Natural killer cell treated with Interleukin-12 subunit alpha and Interleukin-12 subunit beta and Interleukin-15 and Interleukin-18, amount 100 ng/mL, for 72 hours (primary cell): ENCODE data around the gene KMT2A. TPM values are rescaled to one million over a fixed set of nuclear protein-coding genes. Genes with fewer than 3 reads are reported as not detected.

Experiments
- ATAC-seq, 2 donors: fragments of 150-1000 bp; cut with Tn5 transposase in 1 of 2; sonication (Bioruptor Pico), chemical (Tn5 transposase) in 1 of 2; 2 replicates each; pipeline ENCODE4 v1.10.0; 2021
- DNase-seq: peaks from one replicate; pipeline ENCODE4 v3.0.0; 2022; ENCODE audit warnings: low spot score
- H3K27ac Mint-ChIP-seq, 2 donors: 1 replicate in 1 of 2; 2 replicates in 1 of 2; pipeline ENCODE4 v1.8.0; 2022; ENCODE audit warnings: mixed read lengths in 2 of 2, mild to moderate bottlenecking in 1 of 2, moderate library complexity in 1 of 2
- H3K27me3 Mint-ChIP-seq, 2 donors: 1 replicate in 1 of 2; 2 replicates in 1 of 2; pipeline ENCODE4 v1.8.0; 2022; ENCODE audit warnings: mixed read lengths in 2 of 2
- H3K36me3 Mint-ChIP-seq: one replicate; pipeline ENCODE4 v1.8.0; 2022; ENCODE audit warnings: mixed read lengths
- H3K4me1 Mint-ChIP-seq, 2 donors: 1 replicate in 1 of 2; 2 replicates in 1 of 2; pipeline ENCODE4 v1.8.0; 2022; ENCODE audit warnings: low read depth in 2 of 2, mixed read lengths in 2 of 2, mild to moderate bottlenecking in 1 of 2
- H3K4me3 Mint-ChIP-seq: one replicate; pipeline ENCODE4 v1.8.0; 2022; ENCODE audit warnings: mixed read lengths
- H3K9me3 Mint-ChIP-seq: 2 replicates; pipeline ENCODE4 v1.8.0; 2022; ENCODE audit warnings: mixed read lengths
- total RNA-seq, 2 donors: library from RNA; stranded (reverse); gene quantifications; one replicate each; pipeline ENCODE4 v1.2.3, GENCODE V29; 2022

The KMT2A gene
- total RNA-seq, 2 donors from 2014 or later = 145 to 202 TPM

DNA sequence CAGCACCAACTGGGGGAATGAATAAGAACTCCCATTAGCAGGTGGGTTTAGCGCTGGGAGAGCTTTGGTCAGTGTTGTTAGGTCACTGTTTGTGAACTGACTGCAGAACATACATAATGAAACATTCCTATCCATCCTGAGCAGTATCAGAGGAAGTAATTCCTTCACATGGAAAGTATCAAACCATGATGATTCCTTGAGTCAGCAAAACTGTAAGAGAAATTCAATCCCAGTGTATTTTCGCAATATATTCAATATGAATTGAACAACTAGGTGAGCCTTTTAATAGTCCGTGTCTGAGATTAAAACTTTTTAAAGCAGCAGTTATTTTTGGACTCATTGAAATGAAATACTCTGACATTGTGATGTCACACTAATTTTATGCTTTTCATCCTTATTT lies 48.1 kb downstream of the KMT2A start:
- no peaks in the 10 kb centered on the region for H3K9me3 Mint-ChIP-seq
- DNase-seq (no peak), ATAC-seq (no peak)
- peak overlapping the region in 1 of 2 donors; percentile 17 for H3K27ac Mint-ChIP-seq
- no peak overlapping the region for H3K4me3 Mint-ChIP-seq
- peaks cover 0 to 13% of the 10 kb centered on the region in 2 donors for H3K4me1 Mint-ChIP-seq
- peaks cover 26% of the 10 kb centered on the region for H3K36me3 Mint-ChIP-seq
- H3K27me3 Mint-ChIP-seq = no peaks in the 10 kb centered on the region

DNA sequence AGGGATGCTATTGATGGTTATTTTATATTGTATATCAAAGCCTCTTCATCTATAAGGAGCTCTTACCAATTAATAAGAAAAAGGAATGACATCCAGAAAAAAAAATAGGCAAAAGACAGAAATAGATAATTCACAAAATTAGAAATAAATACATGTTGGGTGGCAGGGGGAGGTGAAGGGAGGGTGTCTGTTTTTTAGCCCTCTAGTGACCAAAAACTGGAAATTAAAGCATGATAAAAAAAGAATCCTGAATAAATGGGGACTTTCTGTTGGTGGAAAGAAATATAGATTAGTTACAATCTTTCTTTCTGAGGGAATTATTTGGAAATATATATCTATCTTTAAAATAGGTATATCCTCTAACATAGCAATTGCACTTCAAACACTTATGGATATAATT lies 49.0 kb downstream of the KMT2A start:
- H3K4me3 Mint-ChIP-seq = no peak overlapping the region
- ATAC-seq (no peak), DNase-seq (no peak)
- peaks cover 28% of the 10 kb centered on the region for H3K36me3 Mint-ChIP-seq
- H3K27ac Mint-ChIP-seq = peak overlapping the region in 1 of 2 donors; percentile 17
- peaks cover 0 to 13% of the 10 kb centered on the region in 2 donors for H3K4me1 Mint-ChIP-seq
- H3K9me3 Mint-ChIP-seq = no peaks in the 10 kb centered on the region
- no peaks in the 10 kb centered on the region for H3K27me3 Mint-ChIP-seq

DNA sequence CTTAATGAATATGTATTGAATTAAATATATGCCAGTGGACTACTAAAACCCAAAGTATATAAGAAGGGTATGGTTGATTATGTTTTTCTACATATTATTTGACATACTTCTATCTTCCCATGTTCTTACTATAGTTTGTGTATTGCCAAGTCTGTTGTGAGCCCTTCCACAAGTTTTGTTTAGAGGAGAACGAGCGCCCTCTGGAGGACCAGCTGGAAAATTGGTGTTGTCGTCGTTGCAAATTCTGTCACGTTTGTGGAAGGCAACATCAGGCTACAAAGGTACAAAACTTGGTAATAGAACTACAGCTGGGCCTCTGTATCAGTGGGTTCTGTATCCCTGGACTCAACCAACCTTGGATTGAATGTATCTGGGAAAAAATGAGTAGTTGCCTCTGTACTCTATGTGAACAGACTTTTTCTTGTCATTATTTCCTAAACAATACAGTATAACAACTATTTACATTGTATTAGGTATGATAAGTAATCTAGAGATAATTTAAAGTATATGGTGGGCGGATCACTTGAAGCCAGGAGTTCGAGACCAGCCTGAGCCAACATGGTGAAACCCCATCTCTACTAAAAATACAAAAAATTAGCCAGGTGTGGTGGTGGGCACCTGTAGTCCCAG lies 52.3 kb downstream of the KMT2A start:
- peak overlapping the region in 1 of 2 donors; percentile 19 for H3K27ac Mint-ChIP-seq

DNA sequence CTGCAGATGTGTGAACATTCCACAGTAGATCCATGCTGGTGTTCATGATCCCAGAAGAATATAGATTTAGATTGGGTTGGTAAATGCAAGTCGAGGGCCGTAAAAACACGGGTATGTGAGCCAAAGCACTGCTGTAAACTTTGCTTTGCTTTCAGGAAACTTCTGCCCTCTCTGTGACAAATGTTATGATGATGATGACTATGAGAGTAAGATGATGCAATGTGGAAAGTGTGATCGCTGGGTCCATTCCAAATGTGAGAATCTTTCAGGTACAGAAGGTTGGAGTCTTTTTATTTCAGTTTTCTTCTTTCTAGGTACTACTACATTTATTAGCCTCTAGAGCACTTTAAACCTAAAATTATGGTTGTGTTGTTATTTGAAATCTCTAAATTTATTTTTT lies 54.7 kb downstream of the KMT2A start:
- Mint-ChIP-seq H3K27me3 (no peaks in the 10 kb centered on the region), H3K9me3 (no peaks in the 10 kb centered on the region), H3K4me1 (peaks cover 0 to 4% of the 10 kb centered on the region in 2 donors), H3K4me3 (no peak overlapping the region), H3K27ac (peak overlapping the region in 1 of 2 donors; percentile 52), H3K36me3 (peaks cover 35% of the 10 kb centered on the region)
- ATAC-seq (no peak), DNase-seq (no peak)

More for the DNA sequence above, 52.3 kb downstream of the KMT2A start:
- no peaks in the 10 kb centered on the region for H3K9me3 Mint-ChIP-seq
- no peaks in the 10 kb centered on the region for H3K27me3 Mint-ChIP-seq
- DNase-seq (peak; percentile 81), ATAC-seq (no peak)
- no peak overlapping the region for H3K4me3 Mint-ChIP-seq
- H3K36me3 Mint-ChIP-seq = peaks cover 31% of the 10 kb centered on the region
- peaks cover 0 to 7% of the 10 kb centered on the region in 2 donors for H3K4me1 Mint-ChIP-seq

DNA sequence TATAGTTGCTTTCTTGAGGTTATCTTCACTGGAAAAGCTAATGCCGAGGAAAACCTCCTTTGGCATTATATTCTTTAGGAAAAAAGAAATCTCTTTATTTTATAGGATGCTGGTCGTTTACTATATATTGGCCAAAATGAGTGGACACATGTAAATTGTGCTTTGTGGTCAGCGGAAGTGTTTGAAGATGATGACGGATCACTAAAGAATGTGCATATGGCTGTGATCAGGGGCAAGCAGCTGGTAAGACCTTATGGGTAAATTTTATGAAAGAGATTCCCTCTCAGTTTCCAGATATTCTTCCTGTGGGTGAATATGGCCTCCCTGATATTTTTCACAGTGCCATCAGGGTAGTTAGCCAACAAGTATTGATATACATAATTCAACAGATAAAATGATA lies 61.5 kb downstream of the KMT2A start:
- Mint-ChIP-seq H3K36me3 (peaks cover 55% of the 10 kb centered on the region), H3K9me3 (no peaks in the 10 kb centered on the region), H3K27me3 (no peaks in the 10 kb centered on the region), H3K4me1 (no peaks in the 10 kb centered on the region), H3K4me3 (no peak overlapping the region), H3K27ac (no peak overlapping the region)
- ATAC-seq (no peak), DNase-seq (no peak)

DNA sequence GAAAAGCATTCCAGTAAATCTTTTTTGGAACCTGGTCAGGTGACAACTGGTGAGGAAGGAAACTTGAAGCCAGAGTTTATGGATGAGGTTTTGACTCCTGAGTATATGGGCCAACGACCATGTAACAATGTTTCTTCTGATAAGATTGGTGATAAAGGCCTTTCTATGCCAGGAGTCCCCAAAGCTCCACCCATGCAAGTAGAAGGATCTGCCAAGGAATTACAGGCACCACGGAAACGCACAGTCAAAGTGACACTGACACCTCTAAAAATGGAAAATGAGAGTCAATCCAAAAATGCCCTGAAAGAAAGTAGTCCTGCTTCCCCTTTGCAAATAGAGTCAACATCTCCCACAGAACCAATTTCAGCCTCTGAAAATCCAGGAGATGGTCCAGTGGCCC lies 66.9 kb downstream of the KMT2A start:
- Mint-ChIP-seq H3K27me3 (no peaks in the 10 kb centered on the region), H3K27ac (no peak overlapping the region), H3K36me3 (peaks cover 67% of the 10 kb centered on the region), H3K9me3 (no peaks in the 10 kb centered on the region), H3K4me1 (peaks cover 0 to 3% of the 10 kb centered on the region in 2 donors), H3K4me3 (no peak overlapping the region)
- ATAC-seq (no peak), DNase-seq (no peak)

DNA sequence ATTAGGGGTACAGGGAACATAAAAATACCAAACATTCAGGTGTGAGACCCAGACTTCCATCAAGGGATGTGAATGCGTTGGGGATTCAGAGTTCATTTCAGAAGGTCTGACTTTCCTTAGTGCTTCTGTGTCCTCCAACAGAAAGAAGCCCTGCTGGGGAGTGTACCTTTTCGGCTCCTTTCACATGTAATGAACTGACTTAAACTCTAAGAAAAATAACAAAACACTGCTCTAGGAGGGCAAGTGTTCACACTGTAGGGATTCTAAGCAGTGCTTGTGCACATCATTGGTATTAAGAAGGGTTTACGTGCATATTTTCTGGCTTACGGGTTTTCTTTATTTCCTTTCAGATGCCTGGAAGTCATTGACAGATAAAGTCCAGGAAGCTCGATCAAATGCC lies 75.3 kb downstream of the KMT2A start:
- no peak for DNase-seq
- H3K4me3 Mint-ChIP-seq = no peak overlapping the region
- peaks cover 48% of the 10 kb centered on the region for H3K36me3 Mint-ChIP-seq
- no peak overlapping the region for H3K27ac Mint-ChIP-seq
- H3K27me3 Mint-ChIP-seq = no peaks in the 10 kb centered on the region
- ATAC-seq = no peak
- H3K9me3 Mint-ChIP-seq = no peaks in the 10 kb centered on the region
- peaks cover 0 to 9% of the 10 kb centered on the region in 2 donors for H3K4me1 Mint-ChIP-seq

DNA sequence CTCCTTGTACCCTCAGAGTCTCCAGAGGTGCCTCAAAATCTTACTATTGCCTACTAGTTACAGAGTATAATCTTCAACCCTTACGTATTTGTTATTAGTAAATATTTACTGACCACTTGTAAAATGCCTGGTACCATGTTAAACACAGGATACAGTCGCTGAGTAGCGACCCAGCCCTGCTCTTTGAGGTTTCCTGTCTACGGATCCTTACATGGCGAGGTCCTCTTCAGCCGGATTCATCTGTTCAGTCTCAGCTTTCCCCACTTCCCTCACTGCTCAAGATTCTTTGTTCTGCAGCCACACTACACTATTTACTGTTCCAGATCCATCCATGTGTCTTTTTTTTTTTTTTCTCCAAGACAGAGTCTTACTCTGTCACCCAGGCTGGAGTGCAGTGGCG lies 77.8 kb downstream of the KMT2A start:
- peaks cover 46% of the 10 kb centered on the region for H3K36me3 Mint-ChIP-seq
- DNase-seq (no peak), ATAC-seq (no peak)
- H3K4me1 Mint-ChIP-seq = peaks cover 0 to 9% of the 10 kb centered on the region in 2 donors
- no peak overlapping the region for H3K4me3 Mint-ChIP-seq
- H3K27ac Mint-ChIP-seq = peak overlapping the region in 1 of 2 donors; percentile 19
- H3K9me3 Mint-ChIP-seq = no peaks in the 10 kb centered on the region
- no peaks in the 10 kb centered on the region for H3K27me3 Mint-ChIP-seq

DNA sequence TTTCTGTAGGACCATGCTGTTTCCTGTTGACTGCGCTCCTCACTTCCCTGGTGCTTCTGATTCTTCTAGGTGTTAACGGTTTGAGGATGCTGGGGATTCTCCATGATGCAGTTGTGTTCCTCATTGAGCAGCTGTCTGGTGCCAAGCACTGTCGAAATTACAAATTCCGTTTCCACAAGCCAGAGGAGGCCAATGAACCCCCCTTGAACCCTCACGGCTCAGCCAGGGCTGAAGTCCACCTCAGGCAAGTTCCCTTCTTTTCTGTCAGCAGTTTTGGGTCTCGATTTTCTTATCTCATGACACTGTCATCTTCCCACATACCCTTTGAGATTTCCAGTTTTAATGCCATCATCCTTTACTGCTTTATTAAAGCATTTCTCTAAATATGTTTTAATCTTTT lies 83.3 kb downstream of the KMT2A start:
- no peaks in the 10 kb centered on the region for H3K9me3 Mint-ChIP-seq
- DNase-seq (no peak), ATAC-seq (no peak)
- peaks cover 0 to 3% of the 10 kb centered on the region in 2 donors for H3K4me1 Mint-ChIP-seq
- peaks cover 34% of the 10 kb centered on the region for H3K36me3 Mint-ChIP-seq
- H3K27me3 Mint-ChIP-seq = no peaks in the 10 kb centered on the region
- no peak overlapping the region for H3K27ac Mint-ChIP-seq
- no peak overlapping the region for H3K4me3 Mint-ChIP-seq

DNA sequence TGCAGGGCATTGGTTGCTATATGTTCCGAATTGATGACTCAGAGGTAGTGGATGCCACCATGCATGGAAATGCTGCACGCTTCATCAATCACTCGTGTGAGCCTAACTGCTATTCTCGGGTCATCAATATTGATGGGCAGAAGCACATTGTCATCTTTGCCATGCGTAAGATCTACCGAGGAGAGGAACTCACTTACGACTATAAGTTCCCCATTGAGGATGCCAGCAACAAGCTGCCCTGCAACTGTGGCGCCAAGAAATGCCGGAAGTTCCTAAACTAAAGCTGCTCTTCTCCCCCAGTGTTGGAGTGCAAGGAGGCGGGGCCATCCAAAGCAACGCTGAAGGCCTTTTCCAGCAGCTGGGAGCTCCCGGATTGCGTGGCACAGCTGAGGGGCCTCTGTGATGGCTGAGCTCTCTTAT lies 85.6 kb downstream of the KMT2A start:
- Mint-ChIP-seq H3K4me1 (peaks cover 0 to 3% of the 10 kb centered on the region in 2 donors), H3K4me3 (no peak overlapping the region), H3K27ac (no peak overlapping the region), H3K36me3 (peaks cover 24% of the 10 kb centered on the region), H3K27me3 (no peaks in the 10 kb centered on the region), H3K9me3 (no peaks in the 10 kb centered on the region)
- ATAC-seq (no peak), DNase-seq (no peak)

DNA sequence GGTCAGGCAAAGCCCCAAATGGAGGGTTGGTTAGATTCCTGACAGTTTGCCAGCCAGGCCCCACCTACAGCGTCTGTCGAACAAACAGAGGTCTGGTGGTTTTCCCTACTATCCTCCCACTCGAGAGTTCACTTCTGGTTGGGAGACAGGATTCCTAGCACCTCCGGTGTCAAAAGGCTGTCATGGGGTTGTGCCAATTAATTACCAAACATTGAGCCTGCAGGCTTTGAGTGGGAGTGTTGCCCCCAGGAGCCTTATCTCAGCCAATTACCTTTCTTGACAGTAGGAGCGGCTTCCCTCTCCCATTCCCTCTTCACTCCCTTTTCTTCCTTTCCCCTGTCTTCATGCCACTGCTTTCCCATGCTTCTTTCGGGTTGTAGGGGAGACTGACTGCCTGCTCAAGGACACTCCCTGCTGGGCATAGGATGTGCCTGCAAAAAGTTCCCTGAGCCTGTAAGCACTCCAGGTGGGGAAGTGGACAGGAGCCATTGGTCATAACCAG lies 86.3 kb downstream of the KMT2A start:
- H3K4me1 Mint-ChIP-seq = peaks cover 0 to 5% of the 10 kb centered on the region in 2 donors
- ATAC-seq (no peak), DNase-seq (no peak)
- no peaks in the 10 kb centered on the region for H3K9me3 Mint-ChIP-seq
- no peaks in the 10 kb centered on the region for H3K27me3 Mint-ChIP-seq
- no peak overlapping the region for H3K4me3 Mint-ChIP-seq
- no peak overlapping the region for H3K27ac Mint-ChIP-seq
- H3K36me3 Mint-ChIP-seq = peaks cover 24% of the 10 kb centered on the region

DNA sequence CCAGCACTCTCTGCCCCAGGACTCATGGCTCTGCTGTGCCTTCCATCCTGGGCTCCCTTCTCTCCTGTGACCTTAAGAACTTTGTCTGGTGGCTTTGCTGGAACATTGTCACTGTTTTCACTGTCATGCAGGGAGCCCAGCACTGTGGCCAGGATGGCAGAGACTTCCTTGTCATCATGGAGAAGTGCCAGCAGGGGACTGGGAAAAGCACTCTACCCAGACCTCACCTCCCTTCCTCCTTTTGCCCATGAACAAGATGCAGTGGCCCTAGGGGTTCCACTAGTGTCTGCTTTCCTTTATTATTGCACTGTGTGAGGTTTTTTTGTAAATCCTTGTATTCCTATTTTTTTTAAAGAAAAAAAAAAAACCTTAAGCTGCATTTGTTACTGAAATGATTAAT lies 88.1 kb downstream of the KMT2A start:
- H3K36me3 Mint-ChIP-seq = peaks cover 24% of the 10 kb centered on the region
- H3K9me3 Mint-ChIP-seq = no peaks in the 10 kb centered on the region
- H3K27me3 Mint-ChIP-seq = peaks cover 0 to 2% of the 10 kb centered on the region in 2 donors
- H3K27ac Mint-ChIP-seq = peak overlapping the region in 1 of 2 donors; percentile 43
- no peak for DNase-seq
- no peak overlapping the region for H3K4me3 Mint-ChIP-seq
- H3K4me1 Mint-ChIP-seq = peaks cover 4 to 8% of the 10 kb centered on the region in 2 donors
- ATAC-seq = no peak

DNA sequence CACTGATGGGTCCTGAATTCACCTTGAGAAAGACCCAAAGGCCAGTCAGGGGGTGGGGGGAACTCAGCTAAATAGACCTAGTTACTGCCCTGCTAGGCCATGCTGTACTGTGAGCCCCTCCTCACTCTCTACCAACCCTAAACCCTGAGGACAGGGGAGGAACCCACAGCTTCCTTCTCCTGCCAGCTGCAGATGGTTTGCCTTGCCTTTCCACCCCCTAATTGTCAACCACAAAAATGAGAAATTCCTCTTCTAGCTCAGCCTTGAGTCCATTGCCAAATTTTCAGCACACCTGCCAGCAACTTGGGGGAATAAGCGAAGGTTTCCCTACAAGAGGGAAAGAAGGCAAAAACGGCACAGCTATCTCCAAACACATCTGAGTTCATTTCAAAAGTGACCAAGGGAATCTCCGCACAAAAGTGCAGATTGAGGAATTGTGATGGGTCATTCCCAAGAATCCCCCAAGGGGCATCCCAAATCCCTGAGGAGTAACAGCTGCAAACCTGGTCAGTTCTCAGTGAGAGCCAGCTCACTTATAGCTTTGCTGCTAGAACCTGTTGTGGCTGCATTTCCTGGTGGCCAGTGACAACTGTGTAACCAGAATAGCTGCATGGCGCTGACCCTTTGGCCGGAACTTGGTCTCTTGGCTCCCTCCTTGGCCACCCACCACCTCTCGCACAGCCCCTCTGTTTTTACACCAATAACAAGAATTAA lies 88.6 kb downstream of the KMT2A start:
- H3K36me3 Mint-ChIP-seq = peaks cover 18% of the 10 kb centered on the region
- H3K4me3 Mint-ChIP-seq = no peak overlapping the region
- no peaks in the 10 kb centered on the region for H3K9me3 Mint-ChIP-seq
- H3K27me3 Mint-ChIP-seq = peaks cover 0 to 2% of the 10 kb centered on the region in 2 donors
- H3K27ac Mint-ChIP-seq = peak overlapping the region in 1 of 2 donors; percentile 43
- no peak for DNase-seq
- ATAC-seq = no peak
- H3K4me1 Mint-ChIP-seq = peaks cover 10 to 13% of the 10 kb centered on the region in 2 donors

DNA sequence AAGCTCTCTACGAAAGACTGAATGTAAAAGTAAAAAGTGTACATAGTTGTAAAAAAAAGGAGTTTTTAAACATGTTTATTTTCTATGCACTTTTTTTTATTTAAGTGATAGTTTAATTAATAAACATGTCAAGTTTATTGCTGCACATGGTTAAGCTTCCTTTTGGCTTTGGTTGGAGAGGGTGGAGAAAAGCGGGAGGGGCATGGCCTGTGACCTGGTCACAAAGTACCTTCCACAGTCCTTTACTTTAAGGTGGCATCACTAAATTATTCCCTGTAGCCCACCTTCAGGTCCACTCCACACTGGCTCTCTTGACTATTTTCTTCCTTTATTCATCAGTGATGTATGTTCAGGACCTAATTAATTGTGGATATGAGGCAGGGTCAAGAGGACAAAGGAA lies 90.4 kb downstream of the KMT2A start:
- H3K27me3 Mint-ChIP-seq = peaks cover 0 to 2% of the 10 kb centered on the region in 2 donors
- no peaks in the 10 kb centered on the region for H3K9me3 Mint-ChIP-seq
- H3K4me1 Mint-ChIP-seq = peaks cover 13 to 22% of the 10 kb centered on the region in 2 donors
- no peak overlapping the region for H3K4me3 Mint-ChIP-seq
- peak overlapping the region in 1 of 2 donors; percentile 32 for H3K27ac Mint-ChIP-seq
- peaks cover 7% of the 10 kb centered on the region for H3K36me3 Mint-ChIP-seq
- ATAC-seq = no peak
- DNase-seq = no peak
